Endothelial cell (in vitro differentiated cells): ENCODE data around the gene GPHA2. TPM values are rescaled to one million over a fixed set of nuclear protein-coding genes. Genes with fewer than 3 reads are reported as not detected.

ENCODE experiments used
- DNase-seq: peaks from one replicate; pipeline ENCODE4 v3.0.0; 2021; ENCODE audit warnings: low spot score
- H3K27ac Mint-ChIP-seq: one replicate; pipeline ENCODE4 v1.8.0; 2021; ENCODE audit warnings: mixed read lengths, inconsistent platforms; ENCODE audit not compliant: unreplicated experiment
- H3K27me3 Mint-ChIP-seq: one replicate; pipeline ENCODE4 v1.8.0; 2021; ENCODE audit warnings: mild to moderate bottlenecking, moderate library complexity, mixed read lengths, inconsistent platforms; ENCODE audit not compliant: unreplicated experiment
- H3K36me3 Mint-ChIP-seq: one replicate; pipeline ENCODE4 v1.8.0; 2021; ENCODE audit warnings: mild to moderate bottlenecking, low read depth, mixed read lengths, inconsistent platforms; ENCODE audit not compliant: unreplicated experiment
- H3K4me1 Mint-ChIP-seq: one replicate; pipeline ENCODE4 v1.8.0; 2021; ENCODE audit warnings: mild to moderate bottlenecking, mixed read lengths, inconsistent platforms; ENCODE audit not compliant: unreplicated experiment
- H3K4me3 Mint-ChIP-seq: one replicate; pipeline ENCODE4 v1.8.0; 2021; ENCODE audit warnings: mild to moderate bottlenecking, mixed read lengths, inconsistent platforms; ENCODE audit not compliant: unreplicated experiment
- H3K9me3 Mint-ChIP-seq: one replicate; pipeline ENCODE4 v1.8.0; 2021; ENCODE audit warnings: mixed read lengths, inconsistent platforms; ENCODE audit not compliant: unreplicated experiment
- total RNA-seq: library from RNA; stranded (reverse); fragmentation: NEBNext Ultra II Directional; extraction: Animal tissue kit (Norgen Biotek cat#: 25700); gene quantifications from one replicate; pipeline ENCODE4 v1.2.1, GENCODE V29; 2021; ENCODE audit not compliant: unreplicated experiment
- TF ChIP-seq, protein P1 (sequence below): fragments of 200-600 bp; sonication (generic); IDR thresholded peaks from one replicate; pipeline ENCODE4 v1.5.0; 2021; ENCODE audit warnings: antibody characterized with exemption; ENCODE audit not compliant: unreplicated experiment

The GPHA2 gene
- total RNA-seq, 1 donor from 2014 or later, result not detected

DNA sequence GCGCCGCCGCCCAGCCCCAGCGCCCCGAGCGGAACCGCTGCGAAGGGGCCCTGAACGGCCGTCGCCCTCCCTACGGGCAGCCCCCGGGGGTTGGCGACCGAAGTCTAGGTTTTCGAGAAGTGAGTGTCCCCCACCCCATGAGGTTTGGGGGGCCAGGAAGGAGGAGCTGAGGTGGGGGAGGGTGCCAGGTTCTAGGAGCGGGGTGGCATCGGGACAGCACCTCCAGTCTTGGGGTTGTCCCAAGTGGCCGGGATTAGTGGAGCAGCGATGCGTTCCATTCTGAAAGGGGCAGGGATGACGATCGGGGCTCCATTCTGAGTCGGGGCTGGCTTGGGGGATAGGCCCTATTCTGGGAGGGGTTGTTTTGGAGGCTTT lies 10.8 kb downstream of the GPHA2 start:
- H3K4me1 Mint-ChIP-seq, result no peaks in the 10 kb centered on the region
- peaks cover 7% of the 10 kb centered on the region for H3K36me3 Mint-ChIP-seq
- H3K27me3 Mint-ChIP-seq, result peaks cover 3% of the 10 kb centered on the region
- TF ChIP-seq, protein P1, sequence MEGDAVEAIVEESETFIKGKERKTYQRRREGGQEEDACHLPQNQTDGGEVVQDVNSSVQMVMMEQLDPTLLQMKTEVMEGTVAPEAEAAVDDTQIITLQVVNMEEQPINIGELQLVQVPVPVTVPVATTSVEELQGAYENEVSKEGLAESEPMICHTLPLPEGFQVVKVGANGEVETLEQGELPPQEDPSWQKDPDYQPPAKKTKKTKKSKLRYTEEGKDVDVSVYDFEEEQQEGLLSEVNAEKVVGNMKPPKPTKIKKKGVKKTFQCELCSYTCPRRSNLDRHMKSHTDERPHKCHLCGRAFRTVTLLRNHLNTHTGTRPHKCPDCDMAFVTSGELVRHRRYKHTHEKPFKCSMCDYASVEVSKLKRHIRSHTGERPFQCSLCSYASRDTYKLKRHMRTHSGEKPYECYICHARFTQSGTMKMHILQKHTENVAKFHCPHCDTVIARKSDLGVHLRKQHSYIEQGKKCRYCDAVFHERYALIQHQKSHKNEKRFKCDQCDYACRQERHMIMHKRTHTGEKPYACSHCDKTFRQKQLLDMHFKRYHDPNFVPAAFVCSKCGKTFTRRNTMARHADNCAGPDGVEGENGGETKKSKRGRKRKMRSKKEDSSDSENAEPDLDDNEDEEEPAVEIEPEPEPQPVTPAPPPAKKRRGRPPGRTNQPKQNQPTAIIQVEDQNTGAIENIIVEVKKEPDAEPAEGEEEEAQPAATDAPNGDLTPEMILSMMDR, result no peak
- peak overlapping the region; percentile 93 for H3K4me3 Mint-ChIP-seq
- H3K27ac Mint-ChIP-seq, result no peak overlapping the region
- peak; percentile 20 for DNase-seq
- H3K9me3 Mint-ChIP-seq, result no peaks in the 10 kb centered on the region

DNA sequence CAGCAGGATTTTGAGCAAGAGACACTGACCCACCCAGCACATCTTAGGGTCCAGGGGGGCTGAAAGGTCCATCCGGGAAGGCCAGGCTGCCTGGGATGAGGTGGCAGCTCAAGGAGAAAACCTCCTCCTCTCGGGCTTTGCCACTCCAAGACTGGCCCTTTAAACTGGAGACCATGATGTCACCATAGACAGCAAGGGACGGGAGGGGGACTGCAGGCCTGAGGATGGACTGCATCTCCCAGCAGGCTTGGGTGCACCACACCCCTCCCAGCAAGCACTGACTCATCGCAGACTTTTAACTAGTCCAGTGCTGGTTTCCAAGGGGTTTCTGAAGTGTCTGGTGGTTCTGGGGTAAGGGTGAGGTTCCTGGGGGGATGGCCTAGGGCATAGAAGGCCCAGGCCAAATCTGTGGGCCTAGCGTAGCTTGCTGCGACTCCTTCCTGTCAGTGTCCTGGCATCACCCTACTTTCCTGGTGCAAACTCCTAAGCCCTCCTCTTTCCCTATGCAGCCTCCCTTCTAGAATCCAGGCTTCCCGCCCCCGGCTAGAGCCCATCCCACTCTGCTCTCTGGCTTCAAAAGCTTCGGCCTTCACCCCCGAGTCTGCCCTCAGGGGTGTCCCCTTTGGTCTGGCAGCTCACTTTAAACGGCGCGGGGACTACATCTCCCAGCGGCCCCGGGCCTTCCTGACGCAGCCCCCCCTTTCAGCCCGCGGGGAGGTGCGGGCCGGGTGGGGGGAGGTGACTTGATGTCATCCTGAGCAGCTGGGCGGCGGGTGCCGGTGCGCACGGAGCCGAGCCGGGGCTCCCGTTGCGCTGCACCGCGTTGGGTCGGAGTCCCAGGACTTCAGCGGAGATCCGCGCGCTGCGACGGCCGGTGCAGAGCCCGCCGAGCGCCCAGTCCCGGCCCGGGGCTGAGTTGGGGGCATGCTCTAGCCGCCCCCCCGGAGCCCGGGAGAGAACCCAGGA lies 11.5 kb downstream of the GPHA2 start, which contains the start of gene PPP2R5B:
TSS of gene PPP2R5B (plus strand) at position 746 of the 966 bp plus-strand sequence. CDS start 1,046 bp downstream, outside the sequence.
- TF ChIP-seq, protein P1, result no peak
- H3K4me3 Mint-ChIP-seq, result peak within 1 kb of the TSS; percentile 93
- peak; percentile 75 for DNase-seq
- H3K27ac Mint-ChIP-seq, result peak within 1 kb of the TSS; percentile 85
- H3K9me3 Mint-ChIP-seq, result no peaks in the 10 kb centered on the region
- peaks cover 3% of the 10 kb centered on the region for H3K27me3 Mint-ChIP-seq
- no peaks in the 10 kb centered on the region for H3K4me1 Mint-ChIP-seq
- H3K36me3 Mint-ChIP-seq, result no peaks in the 10 kb centered on the region

DNA sequence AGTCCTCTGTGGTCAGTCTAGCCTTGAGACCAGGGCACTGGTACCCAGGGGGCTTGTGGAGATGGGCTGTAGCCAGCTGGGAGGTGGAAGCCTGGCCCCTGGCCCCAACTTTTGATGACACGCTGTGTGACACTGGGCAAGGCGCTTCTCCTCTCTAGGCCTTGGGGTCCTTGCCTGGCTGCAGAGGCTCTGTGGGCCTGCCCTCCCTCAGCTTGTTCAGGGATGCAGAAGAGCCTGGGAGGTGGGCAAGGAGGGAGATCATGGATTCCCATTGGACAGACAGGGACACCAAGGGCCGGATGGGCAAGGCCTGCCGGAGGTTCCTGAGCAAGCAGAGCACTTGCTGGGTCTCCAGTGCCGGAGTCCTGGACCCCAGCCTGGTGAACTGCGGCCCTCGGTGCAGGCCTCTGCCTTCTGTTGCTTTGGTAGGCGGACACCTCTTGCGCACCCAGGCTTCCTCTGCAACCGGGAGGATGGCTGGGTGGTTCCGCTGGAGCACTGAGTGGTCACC lies 12.5 kb downstream of the GPHA2 start:
- TF ChIP-seq, protein P1, result no peak
- Mint-ChIP-seq H3K36me3 (no peaks in the 10 kb centered on the region), H3K9me3 (no peaks in the 10 kb centered on the region), H3K27ac (no peak overlapping the region), H3K4me3 (no peak overlapping the region), H3K27me3 (peaks cover 3% of the 10 kb centered on the region), H3K4me1 (no peaks in the 10 kb centered on the region)
- DNase-seq, result no peak

DNA sequence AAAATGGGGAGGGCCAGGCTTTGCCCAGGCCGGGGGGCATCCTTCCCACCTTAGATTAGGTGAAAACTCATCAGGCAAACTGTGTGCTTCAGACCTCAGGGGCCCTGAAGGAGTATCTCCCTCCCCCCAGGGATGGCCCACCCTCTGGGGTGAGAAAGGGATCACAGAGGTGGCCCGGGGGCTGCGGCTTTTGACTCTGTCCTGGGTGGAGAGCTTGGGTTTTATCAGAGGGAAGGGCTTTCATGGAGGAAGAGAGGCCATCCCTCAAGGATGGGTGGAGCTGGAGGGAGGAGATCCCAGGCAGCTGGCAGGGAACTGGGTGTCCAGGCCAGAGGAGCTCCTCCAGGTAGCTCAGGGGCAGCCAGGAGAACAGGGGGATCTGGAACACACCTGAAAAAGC lies 14.3 kb downstream of the GPHA2 start:
- H3K36me3 Mint-ChIP-seq, result peaks cover 4% of the 10 kb centered on the region
- H3K27me3 Mint-ChIP-seq, result peaks cover 4% of the 10 kb centered on the region
- no peak overlapping the region for H3K27ac Mint-ChIP-seq
- no peak for DNase-seq
- TF ChIP-seq, protein P1, result no peak
- H3K4me1 Mint-ChIP-seq, result peaks cover 5% of the 10 kb centered on the region
- no peak overlapping the region for H3K4me3 Mint-ChIP-seq
- H3K9me3 Mint-ChIP-seq, result no peaks in the 10 kb centered on the region

DNA sequence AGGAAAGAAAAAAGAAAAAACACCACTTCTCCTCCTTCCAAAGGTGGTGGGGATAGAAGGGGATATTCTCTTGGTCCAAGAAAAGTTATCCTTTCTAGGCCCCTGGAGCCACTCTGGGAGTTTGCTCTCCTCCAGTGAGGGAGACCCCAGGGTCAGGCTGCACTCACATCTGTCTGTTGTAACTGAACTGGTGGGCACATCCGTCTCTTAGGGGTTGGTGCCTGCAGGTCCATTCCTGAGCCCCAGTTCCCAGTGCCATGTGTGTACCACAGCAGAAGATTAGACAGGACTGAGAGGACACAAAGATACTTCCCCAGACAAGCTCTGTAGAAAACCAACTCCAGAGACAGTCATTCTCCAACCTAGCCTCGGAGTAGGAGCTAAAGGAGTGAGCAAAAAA lies 15.6 kb downstream of the GPHA2 start:
- Mint-ChIP-seq H3K36me3 (peaks cover 4% of the 10 kb centered on the region), H3K27me3 (peaks cover 7% of the 10 kb centered on the region), H3K9me3 (no peaks in the 10 kb centered on the region), H3K27ac (no peak overlapping the region), H3K4me1 (peaks cover 11% of the 10 kb centered on the region), H3K4me3 (no peak overlapping the region)
- no peak for DNase-seq
- TF ChIP-seq, protein P1, result no peak
